ENCODE data around the gene GPR26.

The GPR26 gene

DNA sequence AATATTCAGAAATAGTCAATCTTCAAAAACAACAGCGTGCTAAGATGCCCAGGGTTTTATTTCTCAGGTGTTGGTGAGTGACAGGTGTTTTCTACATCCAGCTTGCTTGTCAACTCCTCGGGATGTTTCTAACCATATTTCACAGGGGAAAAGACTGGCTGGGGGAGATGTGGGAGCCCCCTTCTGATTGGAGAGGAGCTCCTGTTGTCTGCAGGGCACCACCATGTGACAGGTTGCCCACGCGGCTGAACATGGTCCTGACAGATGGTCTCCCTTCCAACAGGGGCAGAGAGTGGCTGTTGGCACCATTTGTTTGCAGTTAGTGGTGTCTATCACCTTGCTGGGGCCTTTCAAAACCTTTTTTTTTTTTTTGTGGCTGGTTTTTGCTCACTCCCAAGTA lies 16.5 kb upstream of the GPR26 start:
- no peak for DNase-seq

DNA sequence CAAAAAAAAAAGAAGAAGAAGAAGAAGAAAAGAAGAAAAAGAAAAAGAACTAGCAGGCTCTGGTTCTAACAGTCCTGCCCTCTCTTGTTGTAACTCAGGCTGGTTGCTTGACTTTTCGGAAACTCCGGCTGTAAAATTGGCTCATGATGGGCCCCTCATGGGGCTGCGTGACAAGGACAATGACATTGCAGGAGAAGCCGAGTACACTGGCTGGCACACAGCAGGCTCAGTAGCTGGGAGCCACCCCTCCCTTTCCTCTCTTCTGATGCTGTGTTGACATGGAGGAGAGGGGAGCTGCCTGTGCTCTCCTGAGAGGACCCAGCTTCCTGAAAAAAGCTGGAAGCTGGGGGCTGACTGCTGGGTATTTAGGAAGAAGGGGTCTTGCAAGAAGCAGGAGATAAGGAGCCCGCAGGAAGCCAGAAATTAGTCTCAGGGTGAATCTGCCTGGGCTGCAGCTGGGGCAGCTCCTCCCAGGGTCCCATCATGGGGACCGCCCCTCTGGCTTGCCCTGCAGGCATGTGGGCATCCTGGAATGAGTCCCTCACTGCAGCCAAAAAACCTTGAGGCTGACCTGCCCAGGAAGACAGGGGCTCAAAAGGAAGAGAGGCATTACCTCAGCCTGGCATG lies 14.6 kb upstream of the GPR26 start:
- no peak for DNase-seq

- DNase-seq: no peak
Observed at GRCh38 chr10:123655751-123656150, 10.4 kb upstream of the GPR26 start.

GRCh38 chr10:123663522-123663921 lies 2.6 kb upstream of the GPR26 start:
- no peak for DNase-seq

- peak; percentile 51 for DNase-seq
Observed at GRCh38 chr10:123665491-123666286, 466 bp upstream of the GPR26 start.

DNA sequence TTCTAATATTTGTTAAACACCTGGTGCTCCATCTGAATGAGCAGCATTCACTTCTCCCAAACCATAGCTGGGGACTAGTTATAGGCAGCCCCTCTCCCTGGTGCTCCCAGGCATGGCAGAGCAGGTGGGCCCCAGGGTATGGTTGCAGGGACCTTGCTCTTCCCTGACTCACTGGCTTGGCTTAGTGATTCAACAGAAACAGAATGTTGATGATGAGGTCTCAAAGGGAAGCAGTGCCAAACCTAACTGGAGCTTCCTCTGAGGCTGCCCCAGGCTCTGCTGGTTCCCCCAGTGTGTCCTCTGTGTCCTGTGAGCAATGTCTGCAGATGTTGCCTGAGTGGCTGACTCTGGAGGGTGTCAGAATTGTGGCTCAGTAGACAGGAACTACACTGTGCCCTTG lies 3.7 kb downstream of the GPR26 start:
- no peak for DNase-seq

DNA sequence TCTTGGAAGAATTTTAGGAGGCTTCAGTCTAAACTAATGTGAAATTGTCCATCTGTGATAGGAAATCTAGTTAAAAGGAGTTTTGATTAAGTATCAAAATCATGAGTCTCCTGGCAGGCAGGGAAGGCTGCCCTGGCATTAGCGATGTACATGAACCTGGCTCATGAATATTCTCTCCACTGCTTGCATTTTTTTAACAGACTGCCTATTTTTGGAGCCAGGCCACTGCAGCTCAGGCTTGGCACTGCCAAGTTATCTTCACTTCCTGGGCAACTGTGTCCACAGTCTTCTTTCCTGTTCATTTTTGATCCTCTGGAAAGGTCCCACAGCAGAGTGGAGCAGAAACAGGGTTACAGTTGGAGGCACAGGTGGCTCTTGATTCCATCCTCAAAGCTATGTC lies 7.0 kb downstream of the GPR26 start:
- DNase-seq: no peak

DNA sequence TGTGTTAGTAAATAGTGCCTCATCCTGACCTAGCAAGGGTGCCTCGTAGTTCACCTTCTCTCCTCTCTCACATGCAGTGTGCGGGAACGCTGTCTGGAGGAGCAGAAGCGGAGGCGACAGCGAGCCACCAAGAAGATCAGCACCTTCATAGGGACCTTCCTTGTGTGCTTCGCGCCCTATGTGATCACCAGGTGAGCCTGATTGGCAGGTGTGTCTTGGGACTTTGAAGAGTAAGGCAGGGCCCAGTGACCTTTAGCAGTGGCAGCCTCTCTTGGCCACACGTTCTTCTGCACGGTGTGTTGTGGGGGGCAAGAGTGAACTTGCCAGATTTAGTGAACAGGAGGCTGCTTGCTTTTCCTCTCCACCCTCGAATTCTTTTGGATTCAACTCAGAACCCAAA lies 8.6 kb downstream of the GPR26 start:
- no peak for DNase-seq

DNA sequence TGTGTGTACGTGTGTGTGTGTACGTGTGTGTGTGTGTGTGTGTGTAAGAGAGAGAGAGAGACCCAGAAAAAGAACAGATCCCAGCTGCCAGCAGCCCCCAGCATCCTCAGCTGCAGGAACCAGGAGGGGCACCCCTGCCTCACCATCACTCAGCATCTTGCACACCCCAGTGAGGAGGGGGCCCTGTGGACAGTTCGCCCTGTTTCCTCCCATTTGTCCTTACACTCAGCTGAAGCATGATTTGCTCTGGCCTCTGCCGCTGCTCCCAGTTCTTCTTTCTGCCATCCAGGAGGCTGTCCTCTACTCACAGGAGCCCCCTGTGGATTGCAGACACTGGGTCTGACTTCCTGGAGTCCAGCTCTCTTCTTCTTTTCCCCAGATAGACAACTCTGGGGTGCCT lies 9.7 kb downstream of the GPR26 start:
- DNase-seq: no peak

DNA sequence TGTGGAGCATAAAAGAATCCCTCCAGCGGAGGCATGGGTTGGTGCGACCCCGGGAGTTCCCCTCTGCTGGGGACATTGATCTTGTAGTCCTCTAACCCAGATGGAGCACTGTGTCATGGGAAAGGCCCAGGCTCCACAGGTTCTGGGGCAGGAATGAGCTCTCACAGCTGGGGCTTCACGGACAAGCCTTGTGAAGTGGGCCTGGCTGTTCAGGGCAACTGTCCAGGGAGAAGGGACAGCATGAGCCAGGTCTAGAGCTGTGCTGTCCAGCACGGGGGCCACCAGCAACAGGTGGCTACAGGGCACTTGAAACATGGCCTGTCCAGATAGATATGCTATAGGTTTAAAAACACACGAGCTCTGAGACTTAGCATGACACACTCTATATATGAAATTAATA lies 11.4 kb downstream of the GPR26 start:
- no peak for DNase-seq

GRCh38 chr10:123678376-123678775 lies 12.2 kb downstream of the GPR26 start:
- no peak for DNase-seq

- peak; percentile 13 for DNase-seq
Observed at GRCh38 chr10:123681285-123681684, 15.1 kb downstream of the GPR26 start.

- DNase-seq: peak; percentile 20
Observed at GRCh38 chr10:123682477-123682876, 16.3 kb downstream of the GPR26 start.

- no peak for DNase-seq
Observed at GRCh38 chr10:123683459-123683858, 17.3 kb downstream of the GPR26 start.

DNA sequence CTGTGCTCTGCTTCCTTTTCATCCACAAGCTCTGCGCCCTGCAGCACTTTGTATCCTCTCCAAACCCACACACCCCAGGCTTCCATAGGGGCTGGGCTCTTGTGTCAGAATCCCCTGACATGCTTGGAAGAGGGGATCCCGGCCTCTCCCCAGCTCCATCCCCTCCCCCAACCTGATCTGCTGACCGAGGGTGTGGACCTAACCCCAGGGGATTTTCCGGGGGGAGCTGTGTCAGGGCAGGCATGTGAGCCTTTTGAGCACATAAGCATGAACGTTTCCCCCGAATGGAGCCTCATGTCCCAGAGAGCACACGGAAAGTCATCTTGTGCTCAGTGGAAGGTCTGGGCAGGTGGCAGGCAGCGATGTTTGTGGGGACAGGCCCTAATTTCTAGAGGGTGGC lies 17.7 kb downstream of the GPR26 start:
- no peak for DNase-seq

- no peak for DNase-seq
Observed at GRCh38 chr10:123685260-123685659, 19.1 kb downstream of the GPR26 start.

DNA sequence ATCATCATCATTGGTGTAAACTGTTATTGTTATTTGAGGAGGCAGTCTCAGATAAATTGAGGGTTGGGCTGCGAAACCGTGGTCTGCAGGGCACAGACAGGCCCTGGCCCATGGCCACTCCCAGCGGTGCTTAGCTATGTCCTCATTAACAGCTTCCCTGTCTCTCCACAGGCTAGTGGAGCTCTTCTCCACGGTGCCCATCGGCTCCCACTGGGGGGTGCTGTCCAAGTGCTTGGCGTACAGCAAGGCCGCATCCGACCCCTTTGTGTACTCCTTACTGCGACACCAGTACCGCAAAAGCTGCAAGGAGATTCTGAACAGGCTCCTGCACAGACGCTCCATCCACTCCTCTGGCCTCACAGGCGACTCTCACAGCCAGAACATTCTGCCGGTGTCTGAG lies 21.6 kb downstream of the GPR26 start:
- peak; percentile 33 for DNase-seq

DNA sequence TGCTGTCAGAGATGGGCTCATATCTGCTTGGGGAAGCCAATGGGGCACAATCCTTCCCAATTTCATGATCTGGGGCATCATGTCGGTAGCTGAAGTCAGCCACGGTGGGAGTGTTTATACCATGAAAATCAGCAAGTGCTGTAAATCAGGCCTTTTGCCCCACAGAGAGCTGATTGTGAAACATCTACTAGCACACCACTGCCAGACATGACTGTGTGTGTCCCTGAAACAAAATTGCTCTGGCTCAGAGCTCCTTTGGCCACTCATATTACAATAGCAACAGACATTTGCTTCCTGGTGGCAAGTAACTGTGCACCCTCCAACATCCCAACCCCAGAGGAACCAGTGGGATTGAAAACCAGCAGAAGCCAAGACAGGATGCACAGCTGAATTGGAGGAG lies 23.7 kb downstream of the GPR26 start:
- DNase-seq: no peak

GRCh38 chr10:123703195-123703790 lies 37.1 kb downstream of the GPR26 start:
- no peak for DNase-seq

DNA sequence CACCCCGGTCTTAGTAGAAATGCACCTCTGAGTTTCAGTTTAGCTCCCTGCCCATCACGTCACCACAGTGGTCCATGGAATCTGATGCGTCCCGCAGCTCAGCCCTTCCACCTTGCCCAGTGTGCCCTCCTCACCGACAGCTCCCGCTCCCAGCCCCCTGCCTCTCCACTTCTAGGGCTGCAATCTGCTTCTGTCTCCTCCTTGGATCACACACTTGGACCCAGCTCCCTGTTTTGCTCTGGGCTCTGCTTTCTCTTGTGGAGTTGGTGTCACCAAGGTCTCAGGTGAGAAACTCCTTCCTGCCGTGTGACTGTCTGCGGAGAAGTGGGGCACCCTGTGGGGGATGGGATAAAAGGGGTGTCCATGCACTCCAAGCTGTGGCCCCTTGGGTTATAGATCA lies 37.9 kb downstream of the GPR26 start:
- no peak for DNase-seq

DNA sequence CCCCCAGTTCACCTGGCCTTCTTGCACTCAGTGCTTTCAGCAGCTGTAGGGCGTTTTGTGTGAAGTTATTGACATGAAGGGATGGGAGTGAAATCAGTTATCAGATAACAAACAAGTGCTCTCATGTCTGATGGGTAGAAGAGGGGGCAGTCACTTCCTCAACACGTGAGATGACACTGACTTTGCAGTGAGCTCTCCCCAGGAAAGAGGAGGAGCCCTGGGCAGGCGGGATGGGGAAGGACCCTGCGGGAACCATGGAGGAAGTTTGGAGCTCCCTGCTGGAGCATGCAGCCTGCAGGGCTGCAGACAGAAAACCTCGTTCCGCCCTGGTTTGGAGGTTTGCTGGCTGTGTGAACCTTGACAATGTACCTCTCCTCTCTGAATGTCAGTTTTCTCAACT lies 38.7 kb downstream of the GPR26 start:
- no peak for DNase-seq

DNA sequence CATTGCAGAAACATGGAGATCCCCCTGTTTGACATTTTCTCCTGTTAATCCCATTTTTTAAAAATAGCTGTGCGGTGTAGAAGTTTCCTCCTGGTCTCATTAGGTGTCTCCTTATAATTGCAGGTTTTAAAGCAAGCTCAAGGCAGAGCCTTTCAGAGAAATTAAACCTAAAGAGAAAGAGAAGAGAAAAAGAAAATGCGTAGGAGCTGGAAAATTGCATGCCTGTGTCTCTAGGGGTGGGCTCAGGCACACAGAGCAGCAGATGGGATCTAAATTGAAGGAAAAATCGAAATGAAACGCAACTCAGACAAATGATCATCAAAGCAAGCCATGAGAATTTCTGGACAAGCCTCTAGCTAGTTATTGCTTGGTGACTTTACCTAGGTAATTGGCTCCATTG lies 40.1 kb downstream of the GPR26 start:
- no peak for DNase-seq

GRCh38 chr10:123715546-123715945 lies 49.4 kb downstream of the GPR26 start:
- DNase-seq: no peak

DNA sequence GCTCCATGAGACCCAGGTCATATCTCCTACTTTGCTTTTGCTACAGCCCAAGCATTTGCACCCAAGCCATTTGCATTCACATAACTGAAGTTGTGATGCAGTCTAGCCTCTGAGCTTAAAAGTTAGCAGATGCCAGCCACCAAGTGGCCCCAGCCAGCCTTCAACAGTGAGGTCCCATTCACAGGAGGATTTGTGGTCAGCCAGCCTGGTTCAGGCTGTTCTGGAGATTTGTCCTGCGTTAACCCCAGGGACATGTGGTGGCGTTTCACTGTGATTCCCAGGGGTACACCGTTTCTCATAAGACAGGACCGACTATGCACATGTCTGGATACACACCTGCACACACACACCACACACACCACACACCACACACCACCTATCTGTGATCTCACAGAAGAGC lies 51.2 kb downstream of the GPR26 start:
- DNase-seq: no peak

Data from eye (tissue), 1 donor.